Lung (tissue), 5 donors: Measurements from ENCODE around the gene TAF11L14. TPM values are rescaled to one million over a fixed set of nuclear protein-coding genes. Genes with fewer than 3 reads are reported as not detected.

Source experiments
- polyA plus RNA-seq, 2 donors: library from polyadenylated mRNA; stranded (reverse); fragments of 200-250 nt; gene quantifications; one replicate each; pipeline ENCODE4 v1.2.1, GENCODE V29; 2013
- small RNA-seq: library from RNA; depleted of rRNA; stranded (forward); fragments of <200 nt; gene quantifications from one replicate; pipeline ENCODE3, GENCODE V24; 2014; ENCODE audit warnings: low replicate concordance
- total RNA-seq, 2 donors: library from RNA; depleted of rRNA in 1 of 2; stranded (reverse); fragments of >200 nt in 1 of 2; gene quantifications; one replicate each; pipeline ENCODE4 v1.2.1, GENCODE V29; 2014 to 2021
- donor health status: Bipolar disorder and iron deficiency.
- donor health status: healthy.
- donor health status: DM: yes; HTN: yes; CAD: no.

The TAF11L14 gene
- total and polyA plus RNA-seq, 4 donors, result not detected

Small RNA genes lying within 50 kb of the gene (small RNA-seq; reads per million reads assigned to genes)
- gene AC233724.1, result not detected
- not detected for gene AC233724.12
- gene AC233724.2, result not detected
- not detected for gene AC233724.3
- gene AC233724.4, result not detected
- not detected for gene AC233724.6
- gene AC233724.7, result not detected

Other genes starting within 250 kb of the TAF11L14 start
- not detected for gene TAF11L2, start 136.2 kb upstream of the TAF11L14 start, total RNA-seq
- gene TAF11L2, start 136.2 kb upstream of the TAF11L14 start, polyA plus RNA-seq, result under 1 TPM in 1 of 2 donors, not detected in 1; 0.29 TPM
- not detected for gene TAF11L3, start 116.1 kb upstream of the TAF11L14 start, total RNA-seq
- gene TAF11L3, start 116.1 kb upstream of the TAF11L14 start, polyA plus RNA-seq, result not detected
- not detected for gene TAF11L4, start 112.7 kb upstream of the TAF11L14 start, total RNA-seq
- gene TAF11L4, start 112.7 kb upstream of the TAF11L14 start, polyA plus RNA-seq, result not detected
- gene TAF11L5, start 109.2 kb upstream of the TAF11L14 start, total RNA-seq, result not detected
- not detected for gene TAF11L5, start 109.2 kb upstream of the TAF11L14 start, polyA plus RNA-seq
- gene TAF11L6, start 105.8 kb upstream of the TAF11L14 start, total RNA-seq, result not detected
- gene TAF11L6, start 105.8 kb upstream of the TAF11L14 start, polyA plus RNA-seq, result not detected
- not detected for gene TAF11L7, start 48.7 kb upstream of the TAF11L14 start, total RNA-seq
- not detected for gene TAF11L7, start 48.7 kb upstream of the TAF11L14 start, polyA plus RNA-seq
- gene TAF11L8, start 43.5 kb upstream of the TAF11L14 start, total RNA-seq, result not detected
- not detected for gene TAF11L8, start 43.5 kb upstream of the TAF11L14 start, polyA plus RNA-seq
- not detected for gene TAF11L9, start 40.1 kb upstream of the TAF11L14 start, total RNA-seq
- not detected for gene TAF11L9, start 40.1 kb upstream of the TAF11L14 start, polyA plus RNA-seq
- gene TAF11L10, start 36.6 kb upstream of the TAF11L14 start, total RNA-seq, result not detected
- not detected for gene TAF11L10, start 36.6 kb upstream of the TAF11L14 start, polyA plus RNA-seq
- gene TAF11L11, start 30.3 kb upstream of the TAF11L14 start, total RNA-seq, result not detected
- gene TAF11L11, start 30.3 kb upstream of the TAF11L14 start, polyA plus RNA-seq, result not detected
- gene TAF11L12, start 24.1 kb upstream of the TAF11L14 start, total RNA-seq, result not detected
- not detected for gene TAF11L12, start 24.1 kb upstream of the TAF11L14 start, polyA plus RNA-seq
- not detected for gene TAF11L13, start 2.4 kb upstream of the TAF11L14 start, total RNA-seq
- not detected for gene TAF11L13, start 2.4 kb upstream of the TAF11L14 start, polyA plus RNA-seq